Endothelial cell (in vitro differentiated cells): ENCODE data around the gene HIVEP1. TPM values are rescaled to one million over a fixed set of nuclear protein-coding genes. Genes with fewer than 3 reads are reported as not detected.

Experiments used
- DNase-seq: peaks from one replicate; pipeline ENCODE4 v3.0.0; 2021; ENCODE audit warnings: low spot score
- H3K27ac Mint-ChIP-seq: one replicate; pipeline ENCODE4 v1.8.0; 2021; ENCODE audit warnings: mixed read lengths, inconsistent platforms; ENCODE audit not compliant: unreplicated experiment
- H3K27me3 Mint-ChIP-seq: one replicate; pipeline ENCODE4 v1.8.0; 2021; ENCODE audit warnings: mild to moderate bottlenecking, moderate library complexity, mixed read lengths, inconsistent platforms; ENCODE audit not compliant: unreplicated experiment
- H3K36me3 Mint-ChIP-seq: one replicate; pipeline ENCODE4 v1.8.0; 2021; ENCODE audit warnings: mild to moderate bottlenecking, low read depth, mixed read lengths, inconsistent platforms; ENCODE audit not compliant: unreplicated experiment
- H3K4me1 Mint-ChIP-seq: one replicate; pipeline ENCODE4 v1.8.0; 2021; ENCODE audit warnings: mild to moderate bottlenecking, mixed read lengths, inconsistent platforms; ENCODE audit not compliant: unreplicated experiment
- H3K4me3 Mint-ChIP-seq: one replicate; pipeline ENCODE4 v1.8.0; 2021; ENCODE audit warnings: mild to moderate bottlenecking, mixed read lengths, inconsistent platforms; ENCODE audit not compliant: unreplicated experiment
- H3K9me3 Mint-ChIP-seq: one replicate; pipeline ENCODE4 v1.8.0; 2021; ENCODE audit warnings: mixed read lengths, inconsistent platforms; ENCODE audit not compliant: unreplicated experiment
- total RNA-seq: library from RNA; stranded (reverse); fragmentation: NEBNext Ultra II Directional; extraction: Animal tissue kit (Norgen Biotek cat#: 25700); gene quantifications from one replicate; pipeline ENCODE4 v1.2.1, GENCODE V29; 2021; ENCODE audit not compliant: unreplicated experiment
- TF ChIP-seq, protein P1 (sequence below): fragments of 200-600 bp; sonication (generic); IDR thresholded peaks from one replicate; pipeline ENCODE4 v1.5.0; 2021; ENCODE audit warnings: antibody characterized with exemption; ENCODE audit not compliant: unreplicated experiment

Gene HIVEP1
- total RNA-seq, 1 donor from 2014 or later: 19.0 TPM

DNA sequence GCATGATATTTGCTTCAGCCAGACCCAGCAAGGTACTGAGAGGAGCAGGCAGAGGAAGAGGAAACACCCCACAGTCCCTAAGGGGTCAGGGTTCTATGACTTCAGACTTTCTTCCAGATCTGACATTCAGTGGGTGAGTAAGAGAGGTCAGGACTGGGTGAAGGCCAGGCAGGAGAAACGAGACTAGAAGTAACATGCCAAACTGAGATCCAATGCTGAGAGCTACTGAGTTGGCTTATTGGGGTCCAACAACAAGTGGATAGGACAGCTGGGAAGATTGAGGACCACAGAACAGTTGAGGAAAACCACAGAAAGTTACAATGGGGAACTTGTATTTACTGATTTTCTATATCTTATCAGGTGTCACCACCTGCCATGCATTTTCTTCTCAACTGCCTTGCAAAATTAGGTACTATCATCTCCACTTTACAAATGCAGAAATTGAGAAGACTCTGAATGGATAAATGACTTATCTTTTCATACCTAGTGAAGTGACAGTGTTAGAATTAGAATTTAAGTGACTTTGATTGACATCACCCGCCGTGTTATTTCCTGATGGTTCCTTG is 43.8 kb upstream of the HIVEP1 start:
- TF ChIP-seq, protein P1, sequence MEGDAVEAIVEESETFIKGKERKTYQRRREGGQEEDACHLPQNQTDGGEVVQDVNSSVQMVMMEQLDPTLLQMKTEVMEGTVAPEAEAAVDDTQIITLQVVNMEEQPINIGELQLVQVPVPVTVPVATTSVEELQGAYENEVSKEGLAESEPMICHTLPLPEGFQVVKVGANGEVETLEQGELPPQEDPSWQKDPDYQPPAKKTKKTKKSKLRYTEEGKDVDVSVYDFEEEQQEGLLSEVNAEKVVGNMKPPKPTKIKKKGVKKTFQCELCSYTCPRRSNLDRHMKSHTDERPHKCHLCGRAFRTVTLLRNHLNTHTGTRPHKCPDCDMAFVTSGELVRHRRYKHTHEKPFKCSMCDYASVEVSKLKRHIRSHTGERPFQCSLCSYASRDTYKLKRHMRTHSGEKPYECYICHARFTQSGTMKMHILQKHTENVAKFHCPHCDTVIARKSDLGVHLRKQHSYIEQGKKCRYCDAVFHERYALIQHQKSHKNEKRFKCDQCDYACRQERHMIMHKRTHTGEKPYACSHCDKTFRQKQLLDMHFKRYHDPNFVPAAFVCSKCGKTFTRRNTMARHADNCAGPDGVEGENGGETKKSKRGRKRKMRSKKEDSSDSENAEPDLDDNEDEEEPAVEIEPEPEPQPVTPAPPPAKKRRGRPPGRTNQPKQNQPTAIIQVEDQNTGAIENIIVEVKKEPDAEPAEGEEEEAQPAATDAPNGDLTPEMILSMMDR: no peak
- no peak overlapping the region for H3K4me3 Mint-ChIP-seq
- peaks cover 5% of the 10 kb centered on the region for H3K27me3 Mint-ChIP-seq
- no peak for DNase-seq
- no peaks in the 10 kb centered on the region for H3K36me3 Mint-ChIP-seq
- H3K27ac Mint-ChIP-seq: no peak overlapping the region
- H3K4me1 Mint-ChIP-seq: no peaks in the 10 kb centered on the region
- no peaks in the 10 kb centered on the region for H3K9me3 Mint-ChIP-seq

DNA sequence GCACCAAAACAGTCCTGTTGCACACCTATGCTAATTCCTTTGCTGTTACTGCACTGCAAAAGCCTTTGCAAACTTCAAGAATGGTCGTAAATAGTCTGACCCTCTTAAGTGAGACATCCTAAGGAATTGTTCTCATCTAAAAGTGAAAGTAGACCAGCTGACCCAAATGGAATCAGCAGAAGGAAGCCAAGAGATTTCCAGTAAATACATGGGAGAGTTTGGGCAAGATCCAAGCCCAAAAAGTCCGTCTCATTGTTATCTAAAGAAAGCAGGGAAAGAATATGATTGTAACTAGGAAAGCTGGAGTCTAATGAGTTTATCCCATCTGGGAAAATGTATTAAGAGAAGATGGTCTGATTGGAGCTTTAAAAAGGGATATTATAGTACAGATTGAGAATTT is 43.0 kb upstream of the HIVEP1 start:
- DNase-seq: no peak
- peaks cover 5% of the 10 kb centered on the region for H3K27me3 Mint-ChIP-seq
- H3K27ac Mint-ChIP-seq: no peak overlapping the region
- no peaks in the 10 kb centered on the region for H3K9me3 Mint-ChIP-seq
- TF ChIP-seq, protein P1: no peak
- H3K36me3 Mint-ChIP-seq: no peaks in the 10 kb centered on the region
- H3K4me3 Mint-ChIP-seq: no peak overlapping the region
- H3K4me1 Mint-ChIP-seq: no peaks in the 10 kb centered on the region

DNA sequence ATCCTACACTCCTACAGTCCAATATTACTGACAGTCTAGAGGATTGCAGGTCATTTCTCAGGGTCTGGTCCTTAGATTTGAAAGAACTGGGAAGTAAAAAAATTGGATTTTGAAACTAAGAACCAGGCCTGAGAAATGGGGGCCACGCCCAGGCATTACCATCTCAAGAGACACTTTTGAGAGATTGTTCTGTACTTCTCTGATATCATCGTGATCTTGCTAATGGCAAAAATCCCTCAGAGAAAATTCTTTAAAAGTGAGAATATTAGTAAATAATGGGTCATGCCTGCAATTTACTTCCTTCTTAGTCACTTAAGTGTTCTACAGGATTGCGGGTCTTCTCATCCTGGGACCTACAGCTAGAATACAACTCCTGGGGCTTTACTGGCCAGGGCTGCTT is 42.0 kb upstream of the HIVEP1 start:
- Mint-ChIP-seq H3K27ac (no peak overlapping the region), H3K36me3 (no peaks in the 10 kb centered on the region), H3K4me3 (no peak overlapping the region), H3K4me1 (no peaks in the 10 kb centered on the region), H3K9me3 (no peaks in the 10 kb centered on the region), H3K27me3 (peaks cover 2% of the 10 kb centered on the region)
- TF ChIP-seq, protein P1: no peak
- DNase-seq: no peak

DNA sequence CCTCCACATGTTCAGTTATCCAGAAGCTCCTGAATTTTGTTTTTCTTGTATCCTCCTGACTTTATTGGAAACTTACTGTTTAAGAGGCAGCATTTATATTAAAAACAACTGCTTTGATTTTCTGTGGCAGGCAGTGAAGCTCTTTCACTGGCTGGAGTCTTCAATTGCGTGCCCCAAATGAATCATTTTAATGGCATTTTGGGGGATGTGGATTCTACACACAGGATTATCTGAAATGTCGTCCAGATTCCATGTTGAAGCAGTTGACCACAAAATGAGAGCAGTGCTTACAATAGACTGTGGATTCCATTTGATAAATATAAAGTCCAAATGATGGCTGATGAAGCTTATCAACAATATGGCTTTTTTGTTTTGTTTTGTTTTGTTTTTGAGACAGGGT is 41.0 kb upstream of the HIVEP1 start:
- Mint-ChIP-seq H3K4me1 (no peaks in the 10 kb centered on the region), H3K9me3 (no peaks in the 10 kb centered on the region), H3K27me3 (peaks cover 2% of the 10 kb centered on the region), H3K27ac (no peak overlapping the region), H3K36me3 (no peaks in the 10 kb centered on the region), H3K4me3 (no peak overlapping the region)
- TF ChIP-seq, protein P1: no peak
- no peak for DNase-seq

DNA sequence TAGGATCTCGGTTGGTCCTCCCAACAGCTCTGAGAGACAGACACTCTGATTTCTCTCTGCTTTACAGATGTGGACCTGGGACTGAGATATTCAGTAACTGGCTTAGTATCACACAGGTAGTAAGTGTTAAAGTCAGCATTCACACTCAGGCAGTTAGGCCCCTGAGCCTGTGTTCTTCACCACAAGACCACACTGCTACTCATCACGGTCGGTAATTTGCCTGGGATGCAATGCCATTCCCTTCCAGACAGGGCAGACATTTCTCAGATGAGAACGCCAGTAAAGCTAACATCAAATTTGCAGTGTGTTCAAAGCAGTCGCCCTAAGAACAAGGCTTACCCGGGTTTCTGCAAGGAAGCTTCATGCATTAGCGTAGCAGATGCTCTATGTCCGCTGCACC is 39.8 kb upstream of the HIVEP1 start:
- H3K9me3 Mint-ChIP-seq: no peaks in the 10 kb centered on the region
- no peak for DNase-seq
- H3K27me3 Mint-ChIP-seq: peaks cover 2% of the 10 kb centered on the region
- no peak overlapping the region for H3K4me3 Mint-ChIP-seq
- TF ChIP-seq, protein P1: no peak
- no peaks in the 10 kb centered on the region for H3K4me1 Mint-ChIP-seq
- H3K27ac Mint-ChIP-seq: no peak overlapping the region
- H3K36me3 Mint-ChIP-seq: no peaks in the 10 kb centered on the region
